ENCODE data around the gene ARMC9. TPM values are rescaled to one million over a fixed set of nuclear protein-coding genes. Genes with fewer than 3 reads are reported as not detected.
A peak's percentile ranks its signal among the peaks of the same experiment; 100 is the strongest.

Gene ARMC9
- total and polyA plus RNA-seq, 8 donors = 4.5 to 114 (median 11.0) TPM

DNA sequence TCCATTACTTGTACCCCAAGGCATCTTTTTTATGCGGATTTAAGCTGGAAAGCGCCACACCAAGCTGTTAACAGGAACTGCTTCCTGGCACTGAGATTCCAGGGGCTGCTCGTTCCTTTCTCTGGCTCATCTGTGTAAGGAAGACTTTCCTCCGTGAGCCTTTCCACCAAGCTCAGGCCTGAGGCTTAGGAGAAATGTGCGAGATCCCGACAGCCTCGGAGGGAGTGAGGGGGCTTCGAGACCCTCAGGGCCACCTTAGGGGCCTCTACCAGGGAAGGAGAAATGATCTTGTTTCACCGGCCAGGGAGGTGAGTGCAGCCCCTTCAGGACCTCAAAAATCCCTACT lies 214.2 kb downstream of the ARMC9 start:
- peaks cover 0 to 9% (median 5%) of the 10 kb centered on the region in 3 donors for H3K27me3 ChIP-seq
- DNase-seq = no peak
- peaks cover 0 to 7% (median 0%) of the 10 kb centered on the region in 4 donors for H3K9me3 ChIP-seq
- WGBS, 5 donors = 39 to 49% (median 40%) methylated on average over 5 to 9 of the region's 9 CpGs
- peak overlapping the region in 2 of 5 donors; percentile 56 to 89 for H3K27ac ChIP-seq
- intact Hi-C loops (cut with DNase I; ENCODE audit: low total_unique reads) = loop anchor here (5.0 kb wide), 2 partner anchors 115 to 185 kb away; no protein-coding TSS in a partner anchor
- peak overlapping the region; percentile 57 to 73 (median 60) for H3K4me3 ChIP-seq
- peaks cover 0 to 28% (median 16%) of the 10 kb centered on the region in 4 donors for H3K4me1 ChIP-seq
- TF ChIP-seq EP300 (IDR thresholded peaks at IDR 0.05) = no peak
- TF ChIP-seq POLR2AphosphoS5 (IDR thresholded peaks at IDR 0.05) = no peak
- H3K36me3 ChIP-seq = no peaks in the 10 kb centered on the region

DNA sequence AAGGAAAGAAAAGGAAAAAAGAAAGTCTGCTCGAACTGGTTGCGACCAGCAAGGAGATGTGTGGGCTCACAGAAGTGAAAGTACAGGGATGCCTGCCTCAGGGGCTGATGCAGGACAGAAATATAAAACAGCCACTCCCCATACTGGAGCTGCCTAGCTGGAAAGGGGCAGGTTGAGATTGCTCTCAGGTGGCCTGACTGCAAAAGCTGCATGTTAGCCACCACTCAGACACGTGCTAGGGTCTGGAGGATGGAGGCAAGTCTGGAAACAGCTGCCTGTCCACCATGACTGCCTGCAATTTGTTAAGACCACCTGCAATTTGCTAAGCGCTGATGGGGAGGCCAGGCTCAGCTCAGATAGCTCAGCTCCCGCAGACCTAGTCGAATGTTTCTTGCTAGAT lies 215.0 kb downstream of the ARMC9 start:
- intact Hi-C loops (cut with DNase I; ENCODE audit: low total_unique reads) = loop anchor here (5.0 kb wide), 2 partner anchors 116 to 186 kb away; no protein-coding TSS in a partner anchor
- H3K9me3 ChIP-seq = peaks cover 0 to 7% (median 0%) of the 10 kb centered on the region in 4 donors
- peaks cover 0 to 9% (median 5%) of the 10 kb centered on the region in 3 donors for H3K27me3 ChIP-seq
- peak in 1 of 2 donors; percentile 14 for DNase-seq
- peaks cover 0 to 28% (median 16%) of the 10 kb centered on the region in 4 donors for H3K4me1 ChIP-seq
- 86 to 95% (median 90%) methylated on average over 6 of the region's 6 CpGs for WGBS, 5 donors
- H3K36me3 ChIP-seq = no peaks in the 10 kb centered on the region
- TF ChIP-seq POLR2AphosphoS5 (IDR thresholded peaks at IDR 0.05) (no peak), EP300 (IDR thresholded peaks at IDR 0.05) (no peak), POLR2A (IDR thresholded peaks at IDR 0.05) (no peak), CTCF (IDR thresholded peaks at IDR 0.05) (no peak)
- H3K27ac ChIP-seq = no peak overlapping the region
- H3K4me3 ChIP-seq = no peak overlapping the region

- WGBS, 5 donors = 58 to 71% (median 69%) methylated on average over 15 of the region's 15 CpGs
- TF ChIP-seq POLR2A (IDR thresholded peaks at IDR 0.05) (no peak), POLR2AphosphoS5 (IDR thresholded peaks at IDR 0.05) (no peak), CTCF (IDR thresholded peaks at IDR 0.05) (no peak), EP300 (IDR thresholded peaks at IDR 0.05) (no peak)
- peak in 1 of 2 donors; percentile 33 for DNase-seq
- Histone ChIP-seq H3K36me3 (no peaks in the 10 kb centered on the region), H3K9me3 (peaks cover 0 to 7% (median 0%) of the 10 kb centered on the region in 4 donors), H3K4me1 (peaks cover 0 to 28% (median 16%) of the 10 kb centered on the region in 4 donors), H3K27me3 (peaks cover 0 to 10% (median 5%) of the 10 kb centered on the region in 3 donors), H3K27ac (no peak overlapping the region), H3K4me3 (no peak overlapping the region)
- intact Hi-C loops (cut with DNase I; ENCODE audit: low total_unique reads) = loop anchor here (5.0 kb wide), 2 partner anchors 117 to 187 kb away; no protein-coding TSS in a partner anchor
These were observed 215.6 kb downstream of the ARMC9 start for GRCh38 chr2:231413921-231414476.

DNA sequence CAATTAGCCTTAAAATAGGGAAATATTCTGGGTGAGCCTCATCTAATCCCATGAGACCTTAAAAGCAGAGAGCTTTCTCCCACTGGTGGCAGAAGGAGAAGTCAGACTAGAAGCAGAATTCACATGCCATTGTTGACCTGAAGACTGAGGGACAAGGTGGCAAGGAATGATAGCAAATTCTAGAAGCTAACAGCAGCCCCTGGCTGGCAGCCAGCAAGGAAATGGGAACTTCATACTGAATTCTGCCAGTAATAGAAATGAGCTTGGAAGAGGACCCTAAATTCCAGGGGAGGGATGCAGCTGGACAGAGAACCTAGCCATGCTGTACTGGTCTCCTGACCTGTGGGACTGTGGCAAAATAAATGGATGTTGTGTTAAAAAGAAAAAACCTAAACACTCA lies 216.6 kb downstream of the ARMC9 start:
- DNase-seq = peak in 1 of 2 donors; percentile 30
- Histone ChIP-seq H3K9me3 (peaks cover 0 to 7% (median 0%) of the 10 kb centered on the region in 4 donors), H3K27me3 (peaks cover 0 to 15% (median 5%) of the 10 kb centered on the region in 3 donors), H3K4me3 (no peak overlapping the region), H3K27ac (no peak overlapping the region), H3K4me1 (peaks cover 0 to 28% (median 16%) of the 10 kb centered on the region in 4 donors), H3K36me3 (no peaks in the 10 kb centered on the region)
- TF ChIP-seq CTCF (IDR thresholded peaks at IDR 0.05) (no peak), POLR2AphosphoS5 (IDR thresholded peaks at IDR 0.05) (no peak), POLR2A (IDR thresholded peaks at IDR 0.05) (no peak), EP300 (IDR thresholded peaks at IDR 0.05) (no peak)
- intact Hi-C loops (cut with DNase I; ENCODE audit: low total_unique reads) = no loop called here
